OCI-LY3 (cell line): Measurements from ENCODE around the gene PRKCE.

ENCODE experiments used
- H2AFZ ChIP-seq: fragments of 200-600, 300-600 bp; shearing (Covaris generic); 2 replicates; pipeline ENCODE4 v1.6.0; 2014; ENCODE audit warnings: antibody characterized with exemption, low read depth, low read length
- H3K27ac ChIP-seq: fragments of 200-600, 300-600 bp; sonication (generic); 2 replicates; pipeline ENCODE4 v1.5.1; 2014; ENCODE audit warnings: mild to moderate bottlenecking, low read length, moderate library complexity, mixed read lengths
- H3K27me3 ChIP-seq: fragments of 200-600, 300-600 bp; sonication (generic); 2 replicates; pipeline ENCODE4 v1.6.1; 2014; ENCODE audit warnings: low read depth, low read length, mixed read lengths
- H3K36me3 ChIP-seq: fragments of 200-600, 300-600 bp; sonication (generic); replicated peaks from 2 replicates; pipeline ENCODE3; 2014; ENCODE audit warnings: low read depth, low read length, mixed read lengths
- H3K4me1 ChIP-seq: fragments of 300-600, 200-600 bp; sonication (generic); 2 replicates; pipeline ENCODE4 v1.6.1; 2014; ENCODE audit warnings: low read length, mixed read lengths
- H3K4me2 ChIP-seq: fragments of 200-600, 300-600 bp; sonication (generic); 2 replicates; pipeline ENCODE4 v1.6.1; 2014; ENCODE audit warnings: low read length, mixed read lengths
- H3K4me3 ChIP-seq: fragments of 300-600, 200-600 bp; sonication (generic); 2 replicates; pipeline ENCODE4 v1.5.1; 2014; ENCODE audit warnings: antibody characterized with exemption, mild to moderate bottlenecking, low read length, moderate library complexity
- H3K79me2 ChIP-seq: fragments of 300-600, 200-600 bp; shearing (Covaris generic); 2 replicates; pipeline ENCODE4 v1.6.1; 2014; ENCODE audit warnings: mild to moderate bottlenecking, low read length, mixed read lengths
- H3K9ac ChIP-seq: fragments of 300-600, 200-600 bp; shearing (Covaris generic); 2 replicates; pipeline ENCODE4 v1.6.0; 2014; ENCODE audit warnings: mild to moderate bottlenecking, low read length, moderate library complexity
- H3K9me3 ChIP-seq: fragments of 200-600, 300-600 bp; shearing (Covaris generic); 2 replicates; pipeline ENCODE4 v1.6.1; 2014; ENCODE audit warnings: low read length, mixed read lengths; ENCODE audit not compliant: insufficient read depth
- H4K20me1 ChIP-seq: fragments of 200-600, 300-600 bp; sonication (generic); 2 replicates; pipeline ENCODE4 v1.6.1; 2016; ENCODE audit warnings: low read length, mixed read lengths; ENCODE audit not compliant: insufficient read depth
- EZH2phosphoT487 ChIP-seq: fragments of 200-600 bp; shearing (Covaris generic); IDR thresholded peaks from 2 replicates; pipeline ENCODE4 v1.6.1; 2018; ENCODE audit warnings: antibody characterized with exemption, mixed run types, low read depth
- TF ChIP-seq, protein P1 (sequence below): fragments of 200-600, 300-600 bp; sonication (generic); IDR thresholded peaks from 2 replicates; pipeline ENCODE4 v1.5.1; 2014; ENCODE audit warnings: antibody characterized with exemption, low read length, low read depth

Gene PRKCE

DNA sequence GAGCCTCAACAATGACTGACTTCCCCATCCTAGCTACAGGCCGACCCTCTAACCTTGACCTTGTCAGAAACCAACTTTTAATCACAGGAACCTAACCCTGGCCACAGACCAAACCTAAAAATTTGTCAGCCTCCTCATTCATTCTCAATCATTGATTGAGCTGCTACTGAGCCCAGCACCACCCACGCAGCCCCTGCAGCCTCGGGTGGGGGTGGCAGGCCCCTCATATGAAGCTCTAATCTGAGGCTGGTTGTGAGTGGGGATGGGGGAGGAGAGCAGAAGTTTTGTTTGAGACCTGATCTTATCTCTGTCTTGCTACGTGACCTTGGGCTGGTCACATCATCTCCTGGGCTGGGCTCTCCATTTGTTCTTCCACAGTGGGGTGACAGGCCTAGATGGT, 546.2 kb downstream of the PRKCE start:
- Histone ChIP-seq H3K79me2 (no peaks in the 10 kb centered on the region), H2AFZ (no peak overlapping the region), H3K9me3 (no peaks in the 10 kb centered on the region), H4K20me1 (no peaks in the 10 kb centered on the region), H3K27me3 (no peaks in the 10 kb centered on the region), H3K4me1 (peaks cover 4% of the 10 kb centered on the region), H3K27ac (no peak overlapping the region), H3K9ac (no peak overlapping the region), H3K4me2 (no peak overlapping the region), H3K36me3 (no peaks in the 10 kb centered on the region), H3K4me3 (no peak overlapping the region)
- no peak for TF ChIP-seq EZH2phosphoT487
- TF ChIP-seq, protein P1, sequence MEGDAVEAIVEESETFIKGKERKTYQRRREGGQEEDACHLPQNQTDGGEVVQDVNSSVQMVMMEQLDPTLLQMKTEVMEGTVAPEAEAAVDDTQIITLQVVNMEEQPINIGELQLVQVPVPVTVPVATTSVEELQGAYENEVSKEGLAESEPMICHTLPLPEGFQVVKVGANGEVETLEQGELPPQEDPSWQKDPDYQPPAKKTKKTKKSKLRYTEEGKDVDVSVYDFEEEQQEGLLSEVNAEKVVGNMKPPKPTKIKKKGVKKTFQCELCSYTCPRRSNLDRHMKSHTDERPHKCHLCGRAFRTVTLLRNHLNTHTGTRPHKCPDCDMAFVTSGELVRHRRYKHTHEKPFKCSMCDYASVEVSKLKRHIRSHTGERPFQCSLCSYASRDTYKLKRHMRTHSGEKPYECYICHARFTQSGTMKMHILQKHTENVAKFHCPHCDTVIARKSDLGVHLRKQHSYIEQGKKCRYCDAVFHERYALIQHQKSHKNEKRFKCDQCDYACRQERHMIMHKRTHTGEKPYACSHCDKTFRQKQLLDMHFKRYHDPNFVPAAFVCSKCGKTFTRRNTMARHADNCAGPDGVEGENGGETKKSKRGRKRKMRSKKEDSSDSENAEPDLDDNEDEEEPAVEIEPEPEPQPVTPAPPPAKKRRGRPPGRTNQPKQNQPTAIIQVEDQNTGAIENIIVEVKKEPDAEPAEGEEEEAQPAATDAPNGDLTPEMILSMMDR = no peak

DNA sequence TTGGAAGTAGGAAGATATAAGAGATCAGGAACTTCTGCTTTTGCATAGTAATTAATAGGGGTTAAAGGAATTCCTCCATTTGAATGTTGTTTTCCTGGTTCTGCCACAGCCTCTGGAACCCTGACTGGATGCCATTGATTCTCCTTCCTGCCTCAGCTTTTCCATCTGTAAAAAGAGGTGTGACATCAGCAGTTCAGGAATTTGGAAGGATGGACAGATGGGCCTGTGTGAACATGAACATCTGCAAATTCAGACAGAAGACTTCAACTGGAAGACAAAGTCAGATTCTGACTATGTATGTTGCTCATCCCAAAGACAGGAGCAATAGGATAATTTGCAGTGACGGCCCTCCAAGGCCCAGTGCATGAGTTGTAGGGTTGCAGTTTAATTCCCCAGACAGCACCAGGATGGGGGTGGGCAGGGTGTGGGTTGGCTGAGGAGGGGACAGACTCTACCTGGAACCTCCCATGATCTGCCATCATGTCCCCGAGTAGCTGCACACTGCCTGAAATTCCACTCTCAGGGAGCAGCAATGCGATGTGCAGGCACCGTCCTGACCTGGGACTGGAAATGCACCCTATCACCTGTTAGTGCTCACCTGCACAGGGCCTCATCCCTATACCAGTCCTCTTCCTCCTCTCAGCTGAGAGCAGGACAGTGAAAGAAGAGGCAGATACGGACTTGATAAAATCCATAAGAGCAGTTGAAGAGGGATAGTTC, 546.8 kb downstream of the PRKCE start:
- Histone ChIP-seq H3K9me3 (no peaks in the 10 kb centered on the region), H3K36me3 (no peaks in the 10 kb centered on the region), H3K4me3 (no peak overlapping the region), H3K9ac (no peak overlapping the region), H3K4me1 (peaks cover 4% of the 10 kb centered on the region), H3K27me3 (no peaks in the 10 kb centered on the region), H4K20me1 (no peaks in the 10 kb centered on the region), H3K4me2 (no peak overlapping the region), H2AFZ (no peak overlapping the region), H3K27ac (no peak overlapping the region), H3K79me2 (no peaks in the 10 kb centered on the region)
- no peak for TF ChIP-seq EZH2phosphoT487
- TF ChIP-seq, protein P1 = no peak

GRCh38 chr2:46198966-46199365, 547.5 kb downstream of the PRKCE start:
- no peak for TF ChIP-seq EZH2phosphoT487
- TF ChIP-seq, protein P1 = no peak
- no peaks in the 10 kb centered on the region for H3K9me3 ChIP-seq
- H3K27ac ChIP-seq = no peak overlapping the region
- H3K4me2 ChIP-seq = no peak overlapping the region
- H3K4me1 ChIP-seq = peaks cover 4% of the 10 kb centered on the region
- no peak overlapping the region for H3K9ac ChIP-seq
- H3K36me3 ChIP-seq = no peaks in the 10 kb centered on the region
- H2AFZ ChIP-seq = no peak overlapping the region
- H4K20me1 ChIP-seq = no peaks in the 10 kb centered on the region
- no peaks in the 10 kb centered on the region for H3K79me2 ChIP-seq
- no peak overlapping the region for H3K4me3 ChIP-seq
- H3K27me3 ChIP-seq = no peaks in the 10 kb centered on the region

DNA sequence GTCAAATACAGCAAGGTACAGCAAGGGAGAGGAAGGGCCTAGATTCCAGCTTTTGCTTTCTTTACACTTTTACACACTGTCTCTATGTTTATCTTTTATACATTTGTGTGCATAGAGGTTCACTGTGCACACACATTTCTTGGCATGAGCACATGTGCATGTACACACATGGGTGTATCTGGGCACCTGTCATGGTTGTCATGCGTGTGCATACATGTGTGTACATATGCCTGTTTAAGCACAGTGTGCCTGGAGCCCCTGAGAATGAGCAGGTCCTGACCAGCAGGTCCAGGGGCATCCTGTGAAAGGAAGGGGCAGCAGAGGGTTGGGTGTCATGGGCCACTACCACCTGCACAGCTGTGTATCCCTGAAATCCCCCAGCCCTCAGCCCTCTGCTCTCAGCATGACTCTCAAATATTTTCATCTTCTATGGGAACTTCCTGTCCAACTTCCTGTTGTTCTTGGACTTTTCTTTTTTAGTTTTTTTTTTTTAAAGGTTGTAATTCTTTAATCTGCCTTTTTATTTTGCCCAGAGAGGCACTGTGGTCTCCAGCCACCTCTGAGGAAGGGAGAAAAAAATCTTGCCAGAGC, 548.7 kb downstream of the PRKCE start:
- Histone ChIP-seq H3K4me1 (peaks cover 4% of the 10 kb centered on the region), H2AFZ (no peak overlapping the region), H3K27me3 (no peaks in the 10 kb centered on the region), H3K36me3 (no peaks in the 10 kb centered on the region), H4K20me1 (no peaks in the 10 kb centered on the region), H3K4me2 (no peak overlapping the region), H3K27ac (no peak overlapping the region), H3K9ac (no peak overlapping the region), H3K4me3 (no peak overlapping the region), H3K9me3 (no peaks in the 10 kb centered on the region), H3K79me2 (no peaks in the 10 kb centered on the region)
- TF ChIP-seq, protein P1 = no peak
- no peak for TF ChIP-seq EZH2phosphoT487
